GM19099 (cell line): ENCODE data around the gene CTSZ.

Experiments
- POLR2A ChIP-seq: IDR thresholded peaks from 3 replicates; pipeline ENCODE4 v1.6.1; 2011; ENCODE audit warnings: low read depth; ENCODE audit not compliant: insufficient read length; ENCODE audit errors: extremely low read depth

CTSZ gene

DNA sequence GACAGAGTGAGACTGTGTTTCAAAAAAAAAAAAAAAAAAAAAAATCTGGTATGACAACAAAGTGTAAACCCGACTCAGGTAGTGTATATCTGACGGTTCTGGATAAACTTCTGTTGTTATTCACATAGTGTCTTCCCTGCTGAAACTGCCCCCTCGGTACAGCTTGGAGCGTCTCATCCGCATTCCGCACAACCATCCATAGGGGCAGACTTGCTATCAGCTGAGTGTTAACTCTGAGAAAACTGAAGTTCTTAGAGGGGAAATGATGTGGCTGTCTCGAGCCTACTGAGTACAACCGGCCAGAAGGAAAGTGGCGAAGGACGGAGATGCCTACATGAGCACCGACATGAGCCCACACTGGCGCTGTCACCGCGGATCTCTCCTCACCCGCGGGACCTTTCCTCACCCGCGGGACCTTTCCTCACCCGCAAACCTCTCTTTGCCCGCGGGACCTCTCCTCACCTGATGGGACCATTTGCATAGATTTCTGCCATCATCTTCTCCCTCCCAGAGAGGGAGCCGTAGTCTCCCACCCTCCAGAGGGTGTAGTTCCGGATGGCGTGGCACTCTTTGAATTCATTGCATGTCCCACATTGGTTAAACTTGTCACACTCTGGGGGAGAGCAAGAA, 9.8 kb downstream of the CTSZ start:
- TF ChIP-seq POLR2A: no peak

DNA sequence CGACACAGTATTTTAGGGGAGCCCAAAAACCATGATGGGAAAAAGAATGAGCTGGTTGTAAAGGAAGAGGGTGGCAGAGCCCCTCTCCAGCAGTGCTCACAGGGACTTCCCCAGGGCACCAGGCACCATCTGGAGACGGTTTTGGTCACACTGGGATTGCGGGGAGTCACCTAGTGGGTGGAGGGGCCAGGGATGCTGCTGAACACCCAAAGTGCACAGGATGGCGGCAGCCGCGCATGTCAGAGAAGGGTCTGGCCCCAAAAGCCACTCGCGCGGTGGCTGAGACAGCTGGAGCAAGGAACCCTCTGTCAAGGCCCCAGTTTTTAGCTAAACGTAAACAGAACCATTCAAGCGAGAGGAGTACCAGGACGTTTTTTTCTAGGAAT, 10.8 kb downstream of the CTSZ start:
- TF ChIP-seq POLR2A: no peak

DNA sequence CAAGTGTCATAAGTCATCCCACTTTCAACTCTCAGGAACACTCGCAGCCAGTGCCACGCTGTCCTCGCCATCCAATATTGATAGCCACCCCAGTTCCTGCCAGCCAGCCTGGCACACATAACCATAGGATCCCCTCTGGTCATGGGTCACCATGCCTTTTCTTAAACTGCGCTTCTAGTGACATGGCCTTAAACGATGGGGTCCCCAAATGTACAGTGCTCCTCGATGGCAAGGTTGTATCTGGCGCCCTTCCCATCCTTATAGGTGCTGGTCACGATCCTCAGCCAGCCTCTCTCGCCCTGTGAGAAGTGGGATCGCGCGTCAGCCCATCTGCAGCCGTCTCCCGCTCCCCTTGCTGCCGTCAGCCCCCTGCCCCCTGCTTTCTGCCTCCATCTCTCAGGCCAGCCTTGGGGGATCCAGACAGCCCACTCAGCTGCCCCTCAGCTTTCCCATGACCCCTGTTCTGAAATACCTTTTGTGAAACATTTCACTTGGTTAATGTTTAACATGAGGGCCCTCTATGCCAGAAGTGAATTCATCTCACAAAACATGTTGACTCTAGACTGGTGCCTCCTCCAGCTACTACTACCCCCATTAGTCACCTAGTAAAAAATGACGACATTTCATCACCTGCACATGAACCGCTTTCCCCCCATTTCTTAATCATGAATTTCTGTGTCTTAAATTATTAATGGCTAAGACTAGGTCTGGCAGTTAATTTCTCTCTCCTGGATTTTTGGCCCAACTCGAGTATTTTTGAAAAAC, 11.4 kb downstream of the CTSZ start:
- TF ChIP-seq POLR2A: no peak

DNA sequence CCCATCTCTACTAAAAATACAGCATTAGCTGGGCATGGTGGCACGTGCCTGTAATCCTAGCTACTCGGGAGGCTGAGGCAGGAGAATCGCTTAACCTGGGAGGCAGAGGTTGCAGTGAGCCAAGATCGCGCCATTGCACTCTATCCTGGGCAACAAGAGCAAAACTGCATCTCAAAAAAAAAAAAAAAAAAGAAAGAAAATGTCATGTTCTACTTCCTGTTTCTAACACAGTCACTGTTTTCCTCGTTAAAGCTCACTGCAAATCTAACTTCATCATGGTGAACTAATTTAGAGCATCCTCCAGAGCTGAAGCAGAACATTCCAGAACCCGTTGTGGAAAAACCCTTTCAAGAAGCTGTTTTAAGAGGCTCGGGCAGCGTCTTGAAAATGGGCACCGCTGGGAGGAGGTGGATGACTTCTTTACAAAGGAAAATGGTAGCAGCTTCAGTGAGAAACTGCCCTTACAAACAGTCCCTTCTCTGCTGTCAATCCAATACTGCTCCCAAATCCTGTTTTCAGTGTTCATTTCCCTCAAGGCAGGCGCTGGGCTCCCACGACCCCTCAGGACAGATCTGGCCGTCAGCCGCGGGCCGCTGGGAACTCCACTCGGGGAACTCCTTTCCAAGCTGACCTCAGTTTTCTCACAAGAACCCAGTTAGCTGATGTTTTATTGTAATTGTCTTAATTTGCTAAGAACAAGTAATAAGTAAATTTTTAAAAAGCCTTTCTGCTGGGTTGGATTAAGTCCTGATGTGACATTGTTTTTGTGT, 12.5 kb downstream of the CTSZ start:
- TF ChIP-seq POLR2A: no peak

DNA sequence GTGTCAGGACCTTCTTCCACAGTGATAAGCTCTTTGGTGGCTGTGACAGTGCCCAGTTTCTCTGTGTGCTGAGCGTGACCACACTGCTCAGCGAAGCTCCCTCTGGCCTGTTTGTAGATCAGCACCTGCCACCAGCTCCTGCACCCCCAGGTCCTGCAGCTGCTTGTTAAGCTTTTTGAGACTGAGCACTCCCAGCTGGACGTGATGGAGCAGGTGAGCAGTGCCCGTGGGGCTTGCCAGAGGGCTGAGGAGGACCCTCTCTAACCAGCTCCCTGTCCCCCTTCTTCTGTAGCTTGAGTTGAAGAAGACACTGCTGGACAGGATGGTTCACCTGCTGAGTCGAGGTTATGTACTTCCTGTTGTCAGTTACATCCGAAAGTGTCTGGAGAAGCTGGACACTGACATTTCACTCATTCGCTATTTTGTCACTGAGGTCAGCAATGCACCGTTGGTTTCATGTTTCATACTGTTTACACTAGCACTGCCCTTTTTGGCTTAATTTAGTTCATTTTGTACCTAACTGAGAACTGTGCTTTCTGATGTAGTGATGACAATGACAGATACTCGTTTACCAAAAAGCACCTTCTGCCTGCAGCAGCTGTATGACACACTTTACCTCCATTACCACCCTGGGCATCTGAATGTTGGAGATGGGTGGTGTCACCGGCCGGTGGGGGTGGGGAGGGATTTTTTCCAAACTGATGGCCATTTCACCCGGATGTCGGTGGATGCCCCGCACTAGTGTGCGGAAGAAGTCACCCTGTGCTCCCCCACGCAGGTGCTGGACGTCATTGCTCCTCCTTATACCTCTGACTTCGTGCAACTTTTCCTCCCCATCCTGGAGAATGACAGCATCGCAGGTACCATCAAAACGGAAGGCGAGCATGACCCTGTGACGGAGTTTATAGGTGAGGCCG, 13.5 kb downstream of the CTSZ start:
- no peak for TF ChIP-seq POLR2A

DNA sequence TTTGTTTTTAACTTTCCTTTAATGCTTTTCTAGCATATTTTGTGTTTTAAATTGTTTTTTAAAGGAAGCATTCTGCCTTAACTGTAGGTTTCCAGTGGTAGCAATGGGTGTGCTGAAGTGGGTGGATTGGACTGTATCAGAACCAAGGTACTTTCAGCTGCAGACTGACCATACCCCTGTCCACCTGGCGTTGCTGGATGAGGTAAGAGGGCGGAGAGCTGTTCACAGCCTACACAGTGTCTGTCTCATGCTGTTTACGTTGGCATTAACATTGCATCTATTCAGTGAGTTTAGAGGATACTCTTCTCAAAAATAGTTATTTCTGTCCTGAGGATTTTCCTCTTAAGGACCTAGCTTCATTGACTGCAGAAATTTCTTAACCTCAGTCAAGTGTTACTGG, 14.1 kb downstream of the CTSZ start:
- no peak for TF ChIP-seq POLR2A

DNA sequence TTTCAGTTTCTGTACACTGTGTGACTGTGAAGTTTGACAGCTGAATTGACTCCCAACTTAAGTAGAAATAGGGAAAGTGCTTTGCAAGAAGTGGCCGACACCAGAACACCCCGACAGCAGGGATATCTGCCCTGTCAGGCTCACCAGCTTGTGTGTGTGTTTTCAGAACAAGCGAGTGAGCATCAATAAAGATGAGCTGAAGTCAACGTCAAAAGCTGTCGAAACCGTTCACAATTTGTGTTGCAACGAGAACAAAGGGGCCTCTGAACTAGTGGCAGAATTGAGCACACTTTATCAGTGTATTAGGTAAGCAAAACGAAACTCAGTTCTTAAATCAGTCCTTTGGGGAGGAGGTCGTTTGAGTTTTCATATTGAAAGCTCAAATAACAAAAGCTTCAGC, 15.3 kb downstream of the CTSZ start:
- TF ChIP-seq POLR2A: no peak

DNA sequence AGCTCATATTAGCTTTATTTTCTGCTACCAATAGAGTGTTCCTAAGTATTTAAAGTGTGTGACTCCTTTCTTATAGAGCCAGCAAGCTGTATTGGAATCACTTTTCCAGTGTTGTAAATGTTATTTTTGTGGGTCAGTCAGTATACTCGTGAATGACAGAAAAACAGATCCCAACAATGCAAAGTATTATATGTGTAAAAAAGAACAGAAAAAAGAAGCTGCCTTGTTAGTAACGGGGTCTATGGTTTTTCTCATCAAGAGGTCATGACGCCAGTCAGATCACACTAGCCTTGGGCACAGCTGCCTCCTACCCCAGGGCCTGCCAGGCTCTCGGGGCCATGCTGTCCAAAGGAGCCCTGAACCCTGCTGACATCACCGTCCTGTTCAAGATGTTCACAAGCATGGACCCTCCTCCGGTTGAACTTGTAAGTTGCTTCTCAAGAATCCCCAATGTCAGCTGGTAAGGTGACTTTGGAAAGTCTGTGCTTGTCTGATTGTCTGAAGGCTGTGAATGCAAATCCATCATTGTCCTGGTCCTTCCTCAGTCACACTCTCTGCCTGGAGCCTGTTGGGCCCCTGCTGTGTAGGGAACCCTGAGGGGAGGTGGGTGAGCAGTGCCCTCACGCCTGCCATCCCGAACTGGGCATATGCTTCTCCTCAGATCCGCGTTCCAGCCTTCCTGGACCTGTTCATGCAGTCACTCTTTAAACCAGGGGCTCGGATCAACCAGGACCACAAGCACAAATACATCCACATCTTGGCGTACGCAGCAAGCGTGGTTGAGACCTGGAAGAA, 16.2 kb downstream of the CTSZ start:
- TF ChIP-seq POLR2A: no peak

DNA sequence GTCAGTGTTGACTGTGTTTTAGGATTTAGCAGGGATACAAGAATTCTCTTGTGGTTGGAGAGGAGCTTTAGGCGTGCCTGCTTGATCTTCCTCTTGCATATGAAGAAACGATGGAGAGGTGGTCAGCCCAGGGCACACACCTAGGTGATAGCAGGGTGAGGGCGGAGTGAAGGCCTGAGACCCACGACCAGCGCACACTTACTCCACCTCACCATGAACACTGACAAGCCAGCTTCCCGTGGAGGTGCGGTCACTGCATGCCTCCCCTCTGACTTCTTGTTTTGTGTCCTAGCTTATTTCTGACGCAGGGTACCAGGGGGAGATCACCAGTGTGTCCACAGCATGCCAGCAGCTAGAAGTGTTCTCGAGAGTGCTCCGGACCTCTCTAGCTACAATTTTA, 17.9 kb downstream of the CTSZ start:
- no peak for TF ChIP-seq POLR2A

DNA sequence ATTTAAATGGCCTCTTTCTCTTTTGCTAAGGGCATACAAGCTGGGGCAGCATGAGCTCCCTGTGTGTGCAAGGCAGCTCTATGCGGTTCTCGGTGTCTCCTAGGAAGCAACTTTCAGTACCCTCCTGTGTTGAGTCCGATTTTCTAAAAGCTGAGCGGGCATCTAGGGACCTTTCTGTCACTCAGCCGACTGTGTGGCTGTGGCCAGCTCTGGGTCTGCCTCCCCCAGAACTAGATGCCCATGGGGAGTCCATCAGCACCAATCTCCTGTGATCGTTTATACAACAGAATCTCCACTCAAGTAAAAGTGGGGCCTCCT, 18.5 kb downstream of the CTSZ start:
- TF ChIP-seq POLR2A: no peak

DNA sequence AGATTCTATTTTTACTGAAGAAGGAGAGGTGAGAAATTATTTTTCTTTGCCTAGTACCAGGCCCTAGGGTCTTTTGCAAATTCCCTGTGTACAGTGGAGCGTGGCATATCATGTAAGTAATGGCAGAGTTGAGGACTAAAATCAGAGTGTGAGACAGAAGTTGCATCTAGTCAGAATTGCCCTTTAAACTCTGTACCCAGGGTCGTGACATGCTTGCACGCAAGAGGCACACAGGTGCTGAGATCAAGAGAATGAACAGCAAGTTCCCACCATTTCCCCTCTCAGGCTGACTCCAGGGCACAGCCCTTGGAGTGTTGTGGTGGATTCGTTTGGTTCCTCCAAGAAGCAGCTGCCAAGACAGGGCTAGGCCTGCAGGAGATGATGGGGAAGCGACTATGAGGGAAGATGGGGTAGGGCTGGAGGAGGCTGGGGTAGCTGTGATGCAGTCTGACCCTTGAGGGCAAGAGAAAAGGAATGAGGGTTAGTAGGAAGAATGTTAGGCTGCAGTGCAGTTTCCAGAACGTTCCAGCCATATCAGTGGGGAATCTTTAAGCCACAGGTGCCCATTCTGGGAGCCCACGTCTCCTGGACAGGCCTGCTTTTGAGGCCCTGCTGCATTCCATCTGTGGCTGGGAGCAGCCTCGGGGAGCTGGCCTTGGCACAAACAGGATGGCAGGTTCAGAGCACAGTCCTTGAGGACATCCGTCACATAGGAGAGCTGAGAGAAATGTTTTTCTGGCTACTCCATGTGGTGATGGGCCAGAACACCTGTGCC, 19.1 kb downstream of the CTSZ start:
- TF ChIP-seq POLR2A: no peak

DNA sequence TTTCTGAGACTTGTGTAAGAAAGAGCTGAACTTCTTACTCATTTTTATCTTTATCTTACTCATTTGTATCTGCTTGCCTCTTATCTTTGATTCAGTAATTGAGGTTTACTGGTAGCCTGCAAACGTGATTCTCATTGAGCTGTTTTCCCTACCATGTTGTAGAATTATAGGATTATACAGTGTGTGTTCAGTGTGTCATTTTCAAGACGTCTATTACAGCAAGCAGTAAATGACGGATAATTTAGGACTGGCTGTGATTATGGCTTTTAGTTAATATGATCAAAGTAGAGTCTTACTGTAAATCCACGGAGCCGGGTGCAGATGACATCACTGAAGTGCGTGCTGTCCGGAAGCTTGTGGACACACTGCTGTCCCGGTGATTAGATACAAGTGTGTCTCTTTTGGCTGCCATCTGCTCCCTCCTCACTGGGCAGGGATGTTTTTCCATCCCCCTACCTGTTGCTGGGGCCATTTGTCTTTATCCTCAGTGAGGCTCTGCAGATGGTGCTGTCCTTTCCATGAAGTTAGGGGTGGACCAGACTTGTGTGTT, 20.0 kb downstream of the CTSZ start:
- no peak for TF ChIP-seq POLR2A

DNA sequence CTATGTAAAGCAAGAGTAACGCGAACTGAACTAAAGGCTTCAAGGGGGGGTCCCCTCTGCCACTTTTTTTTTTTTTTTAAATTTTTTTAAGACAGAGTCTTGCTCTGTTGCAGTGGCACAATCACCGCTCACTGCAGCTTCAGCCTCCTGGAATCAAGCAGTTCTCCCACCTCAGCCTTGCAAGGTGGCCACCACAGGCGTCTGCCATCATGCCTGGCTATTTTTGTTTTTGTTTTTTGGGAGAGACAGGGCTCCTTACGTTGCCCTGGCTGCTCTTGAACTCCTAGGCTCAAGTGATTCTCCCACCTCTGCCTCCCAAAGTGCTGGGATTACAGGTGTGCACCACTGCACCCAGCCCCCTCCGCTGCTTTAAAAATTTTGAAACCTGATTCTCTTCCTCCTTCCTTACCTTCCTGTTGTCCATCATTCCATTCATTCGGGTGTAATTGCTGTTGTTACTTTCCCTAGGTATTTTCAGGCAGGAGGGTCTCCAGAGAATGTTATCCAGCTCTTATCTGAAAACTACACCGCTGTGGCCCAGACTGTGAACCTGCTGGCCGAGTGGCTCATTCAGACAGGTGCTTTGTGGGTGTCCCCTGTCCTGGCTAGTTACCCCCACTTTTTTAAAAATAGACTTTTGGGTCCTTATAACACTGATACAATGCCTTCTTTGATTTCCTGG, 20.6 kb downstream of the CTSZ start:
- TF ChIP-seq POLR2A: no peak
